HG03039 (cell line): Measurements from ENCODE around the gene LRRC4C.

Source experiments
- ATAC-seq: cut with Tn5 transposase; IDR thresholded peaks from one replicate; pipeline ENCODE4 v1.9.1; 2021; ENCODE audit warnings: mild to moderate bottlenecking, moderate library complexity; ENCODE audit not compliant: unreplicated experiment

LRRC4C gene

DNA sequence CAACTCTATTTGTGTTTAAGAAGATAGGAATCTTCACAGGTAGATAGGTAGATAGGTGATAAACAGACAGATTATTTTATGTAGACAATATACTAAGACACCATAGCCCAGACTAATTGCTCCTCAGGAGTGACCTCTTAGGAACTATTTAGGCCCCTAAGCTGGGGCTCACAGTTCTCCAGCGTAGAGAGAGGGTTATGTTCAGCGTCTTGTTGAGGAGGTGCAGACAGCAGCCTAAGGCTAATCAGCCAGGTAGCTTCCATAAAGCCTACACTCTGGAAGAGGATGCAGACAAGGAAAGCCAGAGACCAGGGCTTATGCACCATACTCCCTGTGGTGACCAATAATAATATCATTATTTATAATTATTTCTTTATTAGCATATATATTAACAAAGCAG lies 705.2 kb downstream of the LRRC4C start:
- ATAC-seq: no peak

DNA sequence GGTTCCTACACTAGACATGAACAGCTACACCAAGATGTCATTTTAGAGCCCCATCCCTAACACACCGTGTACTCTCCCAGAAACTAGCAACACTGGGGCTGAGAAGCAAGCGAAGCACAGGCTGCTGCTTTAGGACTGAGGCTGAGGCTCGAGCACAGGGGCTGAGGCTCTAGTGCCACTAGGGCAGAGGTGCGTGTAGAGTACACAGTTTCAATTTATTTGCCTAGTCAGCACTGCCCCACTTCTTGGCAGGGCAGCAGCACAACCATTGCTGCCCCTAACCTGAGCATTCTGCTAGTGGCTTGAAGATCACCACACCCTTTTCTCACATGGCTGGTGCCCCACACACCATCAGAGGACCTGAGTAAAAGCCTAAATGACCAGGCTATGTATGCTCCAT lies 713.2 kb downstream of the LRRC4C start:
- ATAC-seq: no peak

DNA sequence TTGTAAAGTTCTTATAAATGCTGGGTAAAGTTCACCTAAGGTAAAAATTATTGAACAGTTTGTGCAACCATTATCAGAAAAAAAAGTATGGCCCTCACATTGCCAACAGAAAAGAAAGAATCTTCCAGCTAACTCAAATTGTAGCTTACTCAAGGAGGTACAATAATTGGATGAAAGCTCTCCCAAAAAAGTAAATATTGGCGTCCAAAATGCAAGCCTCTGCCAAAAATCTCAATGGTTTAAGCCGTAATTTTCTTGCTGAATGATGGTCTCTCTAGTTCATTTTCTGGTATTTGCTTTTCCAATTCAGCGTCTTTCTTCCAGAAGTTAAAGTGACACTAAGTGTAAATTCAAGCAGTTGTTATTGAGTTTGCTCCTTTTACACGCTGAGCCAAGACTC lies 727.3 kb downstream of the LRRC4C start:
- no peak for ATAC-seq

DNA sequence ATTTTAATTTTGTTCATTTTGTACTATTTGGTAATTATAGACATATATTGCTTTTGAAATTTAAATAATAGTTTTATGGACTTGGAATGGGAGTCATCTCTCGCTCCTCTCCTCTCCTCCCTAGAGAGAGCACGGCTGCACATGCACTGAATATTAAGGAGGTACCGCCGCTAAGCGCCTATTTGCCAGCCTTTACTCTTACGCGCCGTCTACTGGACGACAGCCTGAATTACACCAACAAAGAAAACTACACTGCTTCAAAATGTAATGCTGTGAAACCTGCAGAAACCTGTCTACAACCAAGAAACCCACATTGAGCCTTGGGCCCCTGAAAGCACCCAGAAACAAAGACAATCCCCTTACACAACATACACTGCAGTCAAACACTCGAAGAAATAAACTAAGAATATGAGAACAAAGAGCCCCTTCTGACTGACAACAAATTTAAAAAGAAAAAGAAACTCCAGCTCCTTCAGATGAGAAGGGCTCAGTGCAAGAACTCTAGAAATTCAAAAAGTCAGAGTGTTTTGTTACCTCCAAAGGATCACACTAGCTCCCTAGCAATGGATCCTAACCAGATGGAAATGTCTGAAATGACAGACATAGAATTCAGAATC lies 737.2 kb downstream of the LRRC4C start:
- no peak for ATAC-seq

DNA sequence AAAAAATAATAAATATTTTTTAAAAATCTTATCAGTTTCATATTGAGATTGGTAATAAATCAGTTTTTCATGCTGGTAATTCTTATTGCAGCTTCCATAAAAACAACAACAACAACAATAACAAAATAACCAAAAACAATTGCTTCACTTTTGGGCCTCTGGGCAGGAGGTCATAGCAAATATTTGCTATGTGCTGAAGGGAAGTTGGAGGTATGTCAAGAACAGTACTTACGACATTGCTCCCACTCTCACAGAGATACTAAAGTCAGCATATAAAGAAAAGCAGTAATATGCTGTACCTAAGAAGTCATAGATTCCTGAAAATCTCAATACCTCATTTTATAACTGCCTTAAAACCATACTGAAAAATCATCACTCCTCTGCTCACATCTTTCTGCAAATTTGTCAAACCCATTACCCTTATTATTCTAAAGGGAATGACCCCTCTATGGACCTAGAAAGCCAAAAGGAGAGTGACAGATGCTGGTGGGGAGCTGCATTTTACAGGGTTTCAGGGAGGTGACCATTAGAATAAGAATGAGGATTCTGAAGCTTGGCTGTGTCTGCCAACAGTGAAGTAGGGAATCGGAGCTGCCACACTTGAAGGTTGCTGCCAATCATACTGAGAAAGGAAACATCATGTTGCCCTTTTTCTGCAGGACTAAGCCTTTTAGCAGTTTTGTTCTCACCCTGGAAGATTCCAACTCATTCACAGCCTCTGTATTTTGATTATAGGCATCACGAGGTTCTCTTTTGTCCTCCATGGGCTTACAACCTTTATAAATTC lies 742.9 kb downstream of the LRRC4C start:
- ATAC-seq: no peak

DNA sequence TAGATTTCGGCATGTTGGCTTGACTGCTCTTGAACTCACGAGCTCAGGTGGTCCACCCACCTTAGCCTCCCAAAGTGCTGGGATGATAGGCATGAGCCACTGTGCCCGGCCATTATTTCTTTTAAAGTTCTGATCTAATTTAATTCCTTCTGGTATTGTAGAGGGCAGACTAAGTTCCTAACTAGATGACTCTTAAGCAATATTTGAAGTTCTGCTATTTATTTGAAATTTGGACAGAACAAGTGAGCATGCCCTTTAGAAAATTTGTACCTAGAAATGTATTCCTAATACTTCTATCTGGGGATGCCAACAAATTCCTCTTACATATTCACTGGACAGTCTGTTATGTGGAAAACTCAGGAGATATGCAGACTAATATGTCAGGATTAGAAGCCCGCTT lies 746.4 kb downstream of the LRRC4C start:
- no peak for ATAC-seq

DNA sequence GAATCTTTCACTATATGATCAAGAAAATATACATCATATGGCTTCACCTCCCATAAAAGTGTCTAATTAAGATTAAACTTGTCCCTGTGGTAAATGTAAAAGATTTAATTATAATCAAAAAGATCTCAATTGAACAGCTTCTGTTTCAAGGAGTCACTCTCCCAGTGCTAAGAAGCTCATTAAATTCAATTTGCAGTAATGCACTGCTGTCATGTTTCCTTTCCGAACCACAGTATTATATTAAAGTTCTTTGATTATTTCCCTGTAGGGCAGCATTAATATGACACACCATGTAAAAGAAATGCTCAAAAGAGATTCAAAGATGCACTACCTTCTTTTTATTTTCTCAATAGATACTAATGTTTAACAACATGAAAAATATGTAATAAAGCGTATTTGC lies 758.4 kb downstream of the LRRC4C start:
- no peak for ATAC-seq

DNA sequence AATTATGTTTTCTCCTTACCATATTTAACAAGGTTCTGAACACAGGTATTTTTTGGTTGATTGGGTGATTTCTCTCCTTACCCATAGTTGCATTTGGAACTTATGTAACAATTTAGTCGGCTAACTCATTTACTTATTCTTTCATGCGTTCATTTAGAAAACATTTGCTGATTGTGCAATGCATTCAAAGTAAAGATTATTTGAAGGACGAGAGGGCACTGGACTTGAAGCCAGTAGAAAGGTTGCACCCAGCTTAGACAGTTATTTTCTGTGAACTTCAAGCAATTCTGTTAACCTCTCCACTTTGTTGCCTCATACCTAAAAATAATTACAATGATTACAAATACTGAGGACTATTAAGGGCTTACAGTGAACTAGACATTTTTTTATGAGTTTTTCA lies 769.6 kb downstream of the LRRC4C start:
- ATAC-seq: no peak

DNA sequence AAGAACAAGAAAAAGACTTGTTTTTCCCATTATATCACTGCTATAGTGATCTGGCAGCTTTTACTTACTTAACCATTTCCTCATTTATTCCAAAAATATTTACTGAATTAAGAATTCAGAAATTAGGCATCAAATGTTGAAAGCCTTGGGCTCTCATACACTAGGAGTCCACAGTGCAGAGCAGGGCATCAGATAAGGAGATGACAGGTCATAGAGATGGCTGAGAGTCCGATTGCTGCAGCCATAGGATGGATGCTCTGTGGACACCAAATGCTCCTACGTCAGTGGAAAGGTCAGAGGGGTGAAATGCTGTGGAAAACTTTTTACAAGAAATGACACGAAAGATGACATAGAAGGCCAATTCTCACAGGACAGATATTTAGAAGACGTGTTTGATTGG lies 771.1 kb downstream of the LRRC4C start:
- ATAC-seq: no peak

DNA sequence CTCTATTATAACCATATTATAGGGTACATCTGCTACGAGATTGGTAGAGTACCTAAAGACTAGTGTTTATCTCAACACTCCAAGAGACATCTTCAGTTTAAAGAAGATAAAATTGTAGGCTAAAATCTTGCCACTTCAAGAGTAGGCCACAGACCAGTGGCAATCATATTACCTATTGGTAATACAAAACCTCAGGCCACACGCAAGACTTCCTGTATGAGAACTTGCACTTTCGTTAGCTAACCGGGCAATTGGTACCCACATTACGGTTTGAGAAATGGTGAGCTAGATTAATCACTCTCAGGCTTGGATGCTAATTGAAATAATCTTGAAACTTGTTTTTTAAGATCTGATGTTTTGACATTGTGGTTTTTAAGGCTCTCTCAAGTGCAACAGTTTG lies 772.7 kb downstream of the LRRC4C start:
- no peak for ATAC-seq

DNA sequence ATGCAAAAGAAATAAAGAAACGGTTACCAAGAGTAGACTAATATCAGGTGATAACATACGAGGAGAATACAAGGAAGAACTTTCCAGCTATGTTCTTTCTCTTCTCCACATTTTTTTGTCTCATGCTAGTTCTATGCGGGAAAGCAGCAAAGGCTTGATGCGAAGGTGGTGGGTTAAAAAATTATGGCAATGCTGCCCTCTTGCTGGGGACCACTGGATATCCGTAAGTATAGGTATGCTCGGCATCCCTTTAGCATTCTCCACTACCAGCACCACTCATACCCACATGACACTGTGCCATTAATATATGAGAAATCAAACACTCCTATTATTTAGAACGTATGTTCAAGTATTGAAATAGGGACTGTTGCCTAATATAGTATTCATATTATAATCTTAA lies 776.4 kb downstream of the LRRC4C start:
- ATAC-seq: no peak

DNA sequence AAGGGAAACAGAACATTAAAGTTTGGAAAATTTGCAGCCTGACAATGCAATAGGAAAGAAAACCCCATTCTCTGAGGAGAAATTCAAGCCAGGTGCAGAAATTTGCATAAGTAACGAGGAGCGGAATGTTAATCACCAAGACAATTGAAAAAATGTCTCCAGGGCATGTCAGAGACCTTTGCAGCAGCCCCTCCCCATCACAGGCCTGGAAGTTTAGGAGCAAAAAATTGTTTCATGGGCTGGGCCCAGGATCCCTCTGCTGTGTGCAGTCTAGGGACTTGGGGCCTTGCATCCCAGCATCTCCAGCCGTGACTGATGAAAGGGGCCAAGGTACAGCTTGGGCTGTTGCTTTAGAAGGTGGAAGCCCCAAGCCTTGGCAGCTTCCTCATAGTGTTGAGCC lies 780.2 kb downstream of the LRRC4C start:
- no peak for ATAC-seq

DNA sequence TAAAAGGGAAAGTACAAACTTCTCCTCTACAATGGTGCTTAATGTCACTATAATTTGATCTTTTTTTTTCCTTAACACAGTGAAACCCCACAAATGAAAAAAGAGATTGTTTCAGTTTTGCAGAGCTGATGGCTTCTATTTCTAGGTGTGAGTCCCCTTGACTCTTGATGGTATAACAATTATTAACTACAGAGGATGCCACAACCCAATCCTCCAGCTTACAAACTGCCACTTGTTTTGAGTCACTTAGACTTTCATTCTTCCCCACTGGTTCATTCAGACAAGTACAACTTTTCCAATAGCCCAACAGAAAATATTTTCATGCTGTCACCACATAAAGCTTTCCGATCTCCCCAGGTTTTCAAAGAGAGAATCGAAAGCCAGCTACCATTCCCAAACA lies 812.2 kb downstream of the LRRC4C start:
- ATAC-seq: no peak

DNA sequence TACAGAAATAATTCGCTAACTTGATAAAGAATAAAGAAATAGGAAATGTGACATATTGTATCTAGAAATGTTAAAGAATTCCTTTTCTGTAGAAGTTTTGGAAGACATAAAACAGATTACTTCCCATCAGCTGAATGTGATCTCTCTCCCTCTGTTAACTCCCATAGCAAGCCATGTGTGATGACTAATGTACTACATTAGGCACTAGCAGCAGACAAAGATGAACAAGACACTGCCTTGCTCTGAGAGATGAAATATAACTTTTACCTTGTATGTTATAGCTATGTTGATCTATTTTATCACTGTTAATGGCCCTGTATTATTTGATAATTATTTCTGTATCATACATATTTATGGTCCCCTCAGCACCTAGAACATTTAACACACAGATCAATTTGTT lies 817.2 kb downstream of the LRRC4C start:
- no peak for ATAC-seq

DNA sequence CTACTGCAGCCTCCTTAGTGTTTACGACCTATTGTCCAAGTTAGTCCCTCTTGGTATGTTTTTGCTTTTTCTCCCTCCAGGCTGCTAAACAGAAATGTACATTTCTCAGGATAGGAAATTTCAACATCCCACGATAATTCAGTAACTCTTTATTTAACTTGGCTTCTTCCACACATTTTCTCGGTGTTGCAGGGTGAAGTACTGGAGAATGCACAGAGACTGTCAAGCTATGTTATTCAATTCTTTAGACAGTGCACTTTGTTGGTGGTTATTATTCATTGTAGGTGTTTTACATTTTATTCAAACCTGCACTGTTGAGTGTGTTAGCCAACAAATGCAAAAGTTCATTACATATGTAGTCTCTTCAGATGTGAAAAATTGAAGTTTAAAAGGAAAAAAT lies 839.8 kb downstream of the LRRC4C start:
- no peak for ATAC-seq

DNA sequence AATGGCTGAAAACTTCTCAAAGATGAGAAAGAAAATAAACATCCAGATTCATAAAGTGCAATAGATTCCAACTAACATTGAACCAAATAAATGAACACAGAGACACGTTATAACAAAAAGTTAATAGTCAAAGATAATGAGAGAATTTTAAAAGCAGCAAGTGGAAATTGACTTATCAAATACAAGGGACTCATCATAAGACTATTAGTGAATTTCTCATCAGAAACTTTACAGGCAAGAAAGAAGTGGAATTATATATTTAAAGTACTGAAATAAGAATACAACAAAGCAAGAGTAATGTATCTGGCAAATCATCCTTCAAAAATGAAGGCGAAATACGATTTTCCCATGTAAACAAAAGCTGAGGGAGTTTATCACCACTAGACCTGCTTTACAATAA lies 852.7 kb downstream of the LRRC4C start:
- no peak for ATAC-seq

DNA sequence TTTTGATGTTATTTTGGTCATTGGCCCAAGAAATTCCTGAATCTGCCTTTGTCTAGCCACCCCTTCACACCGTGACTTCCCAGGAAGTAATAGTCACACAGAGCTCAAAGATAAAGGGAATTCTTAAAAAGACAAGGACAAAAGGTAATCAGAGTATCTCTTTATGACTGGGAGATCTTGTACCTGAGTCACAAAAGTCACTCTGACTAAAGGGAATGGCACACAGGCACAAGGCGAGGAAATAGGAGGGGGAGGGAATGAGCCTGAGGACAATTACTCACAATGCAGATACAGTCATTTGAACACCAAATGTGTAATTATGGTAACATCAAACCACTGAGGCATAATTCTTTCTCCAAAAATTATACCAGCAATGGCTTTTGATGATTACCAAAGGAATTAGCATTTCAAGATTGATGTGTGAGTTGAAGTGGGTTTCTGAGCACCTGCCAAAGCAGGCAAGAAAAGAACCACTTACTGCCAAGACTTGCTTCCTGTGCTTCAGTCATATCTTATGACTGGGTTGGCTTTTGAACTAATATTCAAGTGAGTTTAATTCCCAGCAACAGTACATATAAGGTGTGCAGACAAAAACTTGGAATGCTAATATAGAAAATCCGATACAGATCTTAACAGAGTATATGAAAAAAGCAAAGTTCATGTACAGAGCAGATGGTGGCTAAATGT lies 856.4 kb downstream of the LRRC4C start:
- no peak for ATAC-seq

DNA sequence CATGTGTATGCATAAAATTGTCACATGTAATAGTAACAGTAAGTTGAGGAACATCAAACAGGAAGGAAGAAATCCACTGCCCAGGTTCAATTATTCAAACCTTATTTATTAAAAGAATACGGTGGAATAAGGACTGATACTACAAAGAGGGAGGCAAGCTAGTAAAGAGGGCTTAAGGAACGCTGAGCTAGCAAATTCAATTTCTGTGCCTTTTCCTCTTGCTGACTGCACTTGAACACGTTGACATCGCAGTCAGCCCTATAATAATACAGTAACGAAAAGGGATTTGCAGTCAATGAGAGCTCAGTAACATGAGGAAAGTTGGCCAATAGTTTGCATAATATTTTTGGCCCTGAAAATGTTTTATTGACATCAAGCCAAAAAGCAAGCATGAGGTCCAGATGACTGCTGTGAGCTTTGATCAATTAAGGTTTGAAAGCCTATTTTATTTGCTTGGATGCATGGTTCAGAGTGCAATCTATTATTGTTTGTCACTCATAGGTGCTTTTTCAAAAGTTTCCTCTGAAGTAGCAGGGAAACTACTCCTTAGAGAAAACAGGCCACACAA lies 861.8 kb downstream of the LRRC4C start:
- ATAC-seq: no peak

DNA sequence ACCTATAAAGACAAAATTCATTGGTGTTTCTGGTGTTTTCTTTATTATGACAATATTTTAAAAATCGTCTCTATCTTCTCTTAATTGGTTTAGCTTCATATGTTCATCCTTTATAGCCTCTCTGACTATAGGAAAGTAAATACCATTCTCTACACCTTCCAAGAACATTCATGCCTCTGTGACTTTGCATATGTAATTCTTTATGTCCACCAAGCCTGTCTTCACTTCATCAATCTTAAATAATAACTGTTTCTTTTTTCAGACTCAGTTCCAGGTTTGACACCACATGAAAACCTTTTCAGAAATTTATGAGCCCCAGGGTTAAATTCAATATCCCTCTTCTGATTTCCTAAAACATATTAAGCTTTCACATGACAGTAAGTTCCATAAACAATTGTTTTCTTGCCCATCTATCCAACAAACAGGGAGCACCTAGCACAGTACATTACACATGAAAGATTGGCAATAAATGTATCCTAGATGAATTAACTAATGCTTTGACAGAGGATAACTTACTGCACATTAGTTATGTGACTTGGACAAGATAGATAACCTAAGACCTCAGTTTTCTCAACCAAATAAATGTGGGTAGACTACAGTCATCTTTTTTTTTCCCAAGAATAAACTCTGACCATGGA lies 886.1 kb downstream of the LRRC4C start:
- no peak for ATAC-seq

DNA sequence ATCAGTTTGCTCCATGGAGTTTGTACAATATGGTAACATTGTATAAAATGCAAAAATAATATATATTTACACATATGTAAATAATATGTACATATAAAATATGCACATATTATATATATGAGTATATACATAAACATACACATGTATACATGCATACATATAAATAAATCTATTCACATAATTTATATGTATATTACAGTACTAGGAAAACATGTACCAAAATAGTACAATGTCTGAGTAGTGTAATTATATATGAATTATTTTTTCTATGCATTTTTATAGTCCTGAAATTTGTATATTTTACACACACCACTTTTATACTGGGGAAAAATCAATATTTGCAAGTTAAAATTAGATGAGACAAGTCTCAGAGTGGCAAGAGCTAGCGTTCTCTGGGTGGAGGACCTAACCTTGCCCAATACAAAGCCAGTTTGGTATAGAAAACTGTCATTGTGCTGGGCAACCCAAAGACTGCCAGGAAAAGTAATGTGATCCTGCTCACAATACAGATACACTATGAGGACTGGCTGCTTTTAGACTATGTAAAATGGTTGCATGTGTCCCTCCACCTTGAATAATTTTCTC lies 889.4 kb downstream of the LRRC4C start:
- no peak for ATAC-seq

DNA sequence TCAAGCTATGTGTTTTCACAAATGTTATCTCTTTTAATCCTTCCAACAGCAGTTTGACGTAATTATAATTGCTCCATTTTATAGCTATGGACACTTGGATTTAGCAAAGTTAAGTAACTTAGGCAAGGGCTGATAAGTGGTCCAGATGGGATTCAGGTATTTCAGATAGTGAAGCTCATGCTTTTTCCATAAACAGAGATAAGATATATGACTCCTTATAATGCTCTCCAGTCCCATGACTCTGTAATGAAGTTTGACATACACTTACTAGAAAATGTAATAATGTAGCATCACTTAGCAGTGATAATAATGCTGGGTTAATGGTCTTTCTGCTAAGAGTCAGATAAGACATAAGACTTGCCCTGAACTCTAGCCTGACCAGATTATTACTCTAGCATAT lies 892.1 kb downstream of the LRRC4C start:
- no peak for ATAC-seq
